ENCODE data around the gene INAVA.

Gene INAVA

DNA sequence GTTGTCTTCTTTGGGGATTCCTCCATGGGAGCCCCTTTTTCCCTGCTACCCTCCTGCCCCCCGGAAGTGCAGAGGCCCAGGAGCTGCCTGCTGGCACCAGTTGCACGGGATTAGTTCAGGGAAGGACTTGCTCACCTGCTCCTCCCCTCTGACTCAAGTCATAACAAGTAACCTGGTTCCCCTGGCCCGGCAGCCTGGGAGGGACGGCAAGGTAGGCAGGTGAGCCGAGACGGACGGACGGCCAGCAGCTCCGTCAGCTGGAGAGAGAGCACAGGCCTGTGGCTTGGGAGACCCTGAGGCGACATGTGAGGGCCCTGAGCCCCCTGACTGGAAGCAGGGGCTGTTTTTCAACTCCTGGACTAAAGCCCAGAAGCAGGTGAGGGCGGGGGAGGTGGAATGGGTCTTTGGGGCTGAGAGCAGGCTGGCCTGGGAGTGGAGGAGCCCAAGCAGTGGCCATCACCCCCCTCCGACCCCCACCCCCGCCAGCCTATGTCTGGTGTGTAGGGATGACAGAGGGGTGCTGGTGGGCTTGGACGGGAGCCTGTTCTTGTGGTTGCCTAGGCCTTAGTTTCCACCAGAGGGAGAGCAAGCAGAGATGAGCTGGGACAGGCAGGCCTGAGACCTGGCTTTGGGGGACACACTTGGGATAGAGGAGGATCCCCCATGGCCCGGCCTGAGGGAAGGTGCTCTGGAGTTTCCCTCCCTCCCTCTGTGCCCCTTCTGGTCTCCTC is at the start of gene INAVA:
INAVA (plus strand) TSS at position 189 of the 731 bp plus-strand sequence. CDS start 3,501 bp downstream, outside the sequence.
- TF ChIP-seq CTCF (IDR thresholded peaks at IDR 0.05; ENCODE audit: low read depth, low read length, missing control alignments) = no peak
- H3K4me3 ChIP-seq (ENCODE audit: low read depth, low read length) = no peak within 1 kb of the TSS
- no peak for DNase-seq (ENCODE audit: low read depth)

DNA sequence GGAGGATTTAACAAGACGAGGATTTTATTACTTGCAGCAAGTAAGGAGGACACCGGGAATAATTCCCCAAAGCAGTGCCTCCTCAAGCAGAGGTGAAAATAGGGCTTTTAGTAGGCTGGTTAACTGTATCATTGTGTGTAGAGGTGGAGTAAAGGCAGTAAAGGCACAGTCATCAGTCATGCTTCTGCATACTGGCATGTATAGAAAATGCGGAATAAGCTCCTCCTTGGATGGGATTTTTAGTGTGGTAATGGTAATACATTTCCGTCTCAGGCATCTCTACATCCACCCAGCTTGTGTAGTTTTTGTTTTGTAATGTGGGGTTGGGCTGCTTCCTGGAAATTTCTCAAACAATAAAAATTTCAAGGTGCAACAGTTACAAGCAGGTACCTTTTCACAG is 49.3 kb upstream of the INAVA start:
- TF ChIP-seq CTCF (IDR thresholded peaks at IDR 0.05; ENCODE audit: low read depth, low read length, missing control alignments) = no peak
- DNase-seq (ENCODE audit: low read depth) = no peak
- H3K4me3 ChIP-seq (ENCODE audit: low read depth, low read length) = no peak overlapping the region

DNA sequence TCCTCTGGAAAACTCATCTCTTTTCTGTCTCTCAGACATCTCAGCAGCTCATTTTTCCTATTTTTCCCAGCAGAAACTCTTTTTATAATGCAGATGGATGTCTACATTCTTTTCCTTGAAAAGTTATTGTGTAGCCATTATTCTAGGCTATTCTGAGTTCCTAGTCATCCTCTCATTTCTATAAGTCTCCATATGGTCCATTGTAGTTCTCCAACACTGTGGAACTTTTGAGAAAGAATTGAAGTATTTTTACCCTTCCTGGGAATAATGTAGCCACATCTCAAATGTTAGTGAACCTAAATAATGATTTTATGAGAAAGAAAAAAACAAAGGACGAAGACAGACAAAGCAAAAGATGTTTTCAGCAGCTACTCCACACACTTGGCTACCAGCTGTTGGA is 48.3 kb upstream of the INAVA start:
- H3K4me3 ChIP-seq (ENCODE audit: low read depth, low read length) = no peak overlapping the region
- no peak for DNase-seq (ENCODE audit: low read depth)
- no peak for TF ChIP-seq CTCF (IDR thresholded peaks at IDR 0.05; ENCODE audit: low read depth, low read length, missing control alignments)

- no peak overlapping the region for H3K4me3 ChIP-seq (ENCODE audit: low read depth, low read length)
- no peak for DNase-seq (ENCODE audit: low read depth)
Observed at GRCh38 chr1:200849430-200849829, 45.3 kb upstream of the INAVA start.

DNA sequence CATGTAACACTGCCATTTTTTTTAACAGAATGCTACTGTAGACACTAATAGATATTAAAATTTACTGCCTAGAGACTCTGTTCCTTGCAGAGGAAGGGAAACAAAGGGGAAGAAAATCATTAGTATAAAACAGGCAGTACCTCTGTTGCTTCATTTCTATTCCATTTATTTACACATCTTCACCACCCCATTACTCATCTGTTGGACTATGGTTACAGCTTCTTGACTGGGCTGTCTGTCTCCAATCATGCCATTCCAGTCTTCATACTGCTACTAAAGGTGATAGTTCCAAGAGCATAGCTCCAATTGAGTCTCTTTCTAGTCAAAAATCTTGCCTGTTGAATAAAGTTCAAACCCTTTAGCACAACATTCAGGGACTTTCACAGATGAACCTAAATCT is 44.1 kb upstream of the INAVA start:
- H3K4me3 ChIP-seq (ENCODE audit: low read depth, low read length) = no peak overlapping the region
- TF ChIP-seq CTCF (IDR thresholded peaks at IDR 0.05; ENCODE audit: low read depth, low read length, missing control alignments) = no peak
- no peak for DNase-seq (ENCODE audit: low read depth)

More at GRCh38 chr1:200849430-200849829, 45.3 kb upstream of the INAVA start:
- TF ChIP-seq CTCF (IDR thresholded peaks at IDR 0.05; ENCODE audit: low read depth, low read length, missing control alignments) = no peak

GRCh38 chr1:200856716-200857357 is 37.9 kb upstream of the INAVA start:
- H3K4me3 ChIP-seq (ENCODE audit: low read depth, low read length) = no peak overlapping the region
- DNase-seq (ENCODE audit: low read depth) = no peak
- no peak for TF ChIP-seq CTCF (IDR thresholded peaks at IDR 0.05; ENCODE audit: low read depth, low read length, missing control alignments)
